GM23338 (cell line): Measurements from ENCODE around the gene ENTPD7. TPM values are rescaled to one million over a fixed set of nuclear protein-coding genes. Genes with fewer than 3 reads are reported as not detected.

ENCODE experiments used
- ATAC-seq: fragments of 200-7000 bp; cut with Tn5 transposase; 3 replicates; pipeline ENCODE4 v1.9.1; 2020
- DNase-seq: peaks from one replicate; pipeline ENCODE4 v3.0.0-alpha.2; 2015; ENCODE audit warnings: low spot score
- H2AFZ ChIP-seq: fragments of 200-600 bp; sonication (generic); 2 replicates; pipeline ENCODE4 v1.8.0; 2016; ENCODE audit warnings: antibody characterized with exemption, mild to moderate bottlenecking, moderate library complexity
- H3F3A ChIP-seq: fragments of 200-600 bp; sonication (generic); replicated peaks from 2 replicates; pipeline ENCODE4 v1.8.0; 2017; ENCODE audit warnings: antibody characterized with exemption, mixed run types, low read depth
- H3K27ac ChIP-seq: fragments of 200-600 bp; sonication (generic); 2 replicates; pipeline ENCODE4 v1.6.1; 2016; ENCODE audit warnings: low read depth
- H3K27me3 ChIP-seq: fragments of 200-600 bp; sonication (generic); 2 replicates; pipeline ENCODE4 v1.8.0; 2016; ENCODE audit warnings: mild to moderate bottlenecking, mixed run types, moderate library complexity; ENCODE audit not compliant: insufficient read depth
- H3K36me3 ChIP-seq: fragments of 200-600 bp; sonication (generic); 2 replicates; pipeline ENCODE4 v1.8.0; 2016; ENCODE audit warnings: mild to moderate bottlenecking; ENCODE audit not compliant: insufficient read depth
- H3K4me1 ChIP-seq: fragments of 200-600 bp; sonication (generic); 2 replicates; pipeline ENCODE4 v1.8.0; 2016; ENCODE audit warnings: mild to moderate bottlenecking, moderate library complexity; ENCODE audit not compliant: insufficient read depth
- H3K4me2 ChIP-seq: fragments of 200-600 bp; sonication (generic); 2 replicates; pipeline ENCODE4 v1.7.1; 2017; ENCODE audit warnings: mixed run types
- H3K4me3 ChIP-seq: fragments of 200-600 bp; sonication (generic); 2 replicates; pipeline ENCODE4 v1.6.1; 2016; ENCODE audit warnings: mixed run types
- H3K79me2 ChIP-seq: fragments of 200-600 bp; sonication (generic); replicated peaks from 2 replicates; pipeline ENCODE4 v1.8.0; 2017; ENCODE audit warnings: mild to moderate bottlenecking; ENCODE audit not compliant: insufficient read depth
- H3K9me2 ChIP-seq: fragments of 200-600 bp; sonication (generic); 2 replicates; pipeline ENCODE4 v1.8.0; 2017; ENCODE audit not compliant: insufficient read depth
- H4K20me1 ChIP-seq: fragments of 200-600 bp; sonication (generic); replicated peaks from 2 replicates; pipeline ENCODE4 v1.8.0; 2017; ENCODE audit warnings: mild to moderate bottlenecking; ENCODE audit not compliant: insufficient read depth
- H3K27ac Mint-ChIP-seq: 2 replicates; pipeline ENCODE4 v1.8.0; 2020; ENCODE audit warnings: inconsistent platforms, mild to moderate bottlenecking, moderate library complexity, mixed read lengths
- H3K27me3 Mint-ChIP-seq: 3 replicates; pipeline ENCODE4 v1.8.0; 2022; ENCODE audit warnings: low read depth, mild to moderate bottlenecking, moderate library complexity, mixed read lengths, inconsistent platforms; ENCODE audit not compliant: insufficient read depth, poor library complexity
- H3K36me3 Mint-ChIP-seq: 3 replicates; pipeline ENCODE4 v1.8.0; 2021; ENCODE audit warnings: low read depth, mild to moderate bottlenecking, inconsistent platforms, moderate library complexity, mixed read lengths
- H3K4me1 Mint-ChIP-seq: 3 replicates; pipeline ENCODE4 v1.8.0; 2020; ENCODE audit warnings: mild to moderate bottlenecking, inconsistent platforms, mixed read lengths
- H3K4me3 Mint-ChIP-seq: 3 replicates; pipeline ENCODE4 v1.8.0; 2021; ENCODE audit warnings: moderate library complexity, mild to moderate bottlenecking, inconsistent platforms, mixed read lengths
- H3K9me3 Mint-ChIP-seq: 3 replicates; pipeline ENCODE4 v1.8.0; 2020; ENCODE audit warnings: moderate library complexity, mild to moderate bottlenecking, inconsistent platforms, mixed read lengths
- CREB1 ChIP-seq: fragments of 250-450 bp; sonication (Bioruptor Pico); IDR thresholded peaks from 2 replicates; pipeline ENCODE4 v1.5.0; 2020; ENCODE audit warnings: low read depth, mild to moderate bottlenecking, moderate library complexity
- EZH2 ChIP-seq: fragments of 200-600 bp; sonication (generic); IDR thresholded peaks from one replicate; pipeline ENCODE4 v1.8.0; 2017; ENCODE audit warnings: antibody characterized with exemption, mild to moderate bottlenecking, low read depth; ENCODE audit not compliant: unreplicated experiment
- EZH2phosphoT487 ChIP-seq: fragments of 200-600 bp; sonication (generic); IDR thresholded peaks from one replicate; pipeline ENCODE4 v1.8.1; 2018; ENCODE audit warnings: antibody characterized with exemption; ENCODE audit not compliant: unreplicated experiment
- JUNB ChIP-seq: IDR thresholded peaks from one replicate; pipeline ENCODE4 v1.6.1; 2016; ENCODE audit warnings: antibody characterized with exemption; ENCODE audit not compliant: unreplicated experiment
- NANOG ChIP-seq: IDR thresholded peaks from 2 replicates; pipeline ENCODE4 v1.6.1; 2016; ENCODE audit warnings: antibody characterized with exemption, borderline replicate concordance
- STAT1 ChIP-seq: IDR thresholded peaks from one replicate; pipeline ENCODE4 v1.6.1; 2016; ENCODE audit warnings: antibody characterized with exemption; ENCODE audit not compliant: unreplicated experiment
- ZNF114 ChIP-seq: fragments of 250-450 bp; sonication (Bioruptor Pico); IDR thresholded peaks from 2 replicates; pipeline ENCODE4 v1.5.0; 2020; ENCODE audit warnings: mild to moderate bottlenecking, moderate library complexity
- ZNF331 ChIP-seq: fragments of 250-450 bp; sonication (Bioruptor Pico); IDR thresholded peaks from 2 replicates; pipeline ENCODE4 v1.5.0; 2020; ENCODE audit warnings: low read depth, mild to moderate bottlenecking, moderate library complexity
- polyA plus RNA-seq: library from polyadenylated mRNA; unstranded; fragments of >200 nt; fragmentation: Nextera tagmentation; extraction: Ambion mirVana; gene quantifications from 2 replicates; pipeline ENCODE4 v1.2.1, GENCODE V29; 2016
- total RNA-seq: library from RNA; depleted of rRNA; stranded (reverse); fragments of >200 nt; shearing (Covaris generic); gene quantifications from 2 replicates; pipeline ENCODE4 v1.2.3, GENCODE V29; 2014
- TF ChIP-seq, protein P1 (sequence below): IDR thresholded peaks from 2 replicates; pipeline ENCODE4 v1.6.1; 2016; ENCODE audit warnings: antibody characterized with exemption
- TF ChIP-seq, protein P2 (sequence below), 2 experiments: fragments of 200-600 bp in 1 of 2; sonication (generic) in 1 of 2; conservative IDR thresholded peaks; 2 replicates each; pipeline versions ENCODE4 v1.5.1 to v1.6.1; 2016 to 2017; ENCODE audit warnings: antibody characterized with exemption in 2 of 2, low read depth in 2 of 2, mild to moderate bottlenecking in 2 of 2, moderate library complexity in 1 of 2
- TF ChIP-seq, protein P3 (sequence below): IDR thresholded peaks from one replicate; pipeline ENCODE4 v1.6.1; 2018; ENCODE audit warnings: antibody characterized with exemption; ENCODE audit not compliant: unreplicated experiment

Gene ENTPD7
- total and polyA plus RNA-seq, 2 experiments from 2014 or later = 1.7 to 12.6 TPM

DNA sequence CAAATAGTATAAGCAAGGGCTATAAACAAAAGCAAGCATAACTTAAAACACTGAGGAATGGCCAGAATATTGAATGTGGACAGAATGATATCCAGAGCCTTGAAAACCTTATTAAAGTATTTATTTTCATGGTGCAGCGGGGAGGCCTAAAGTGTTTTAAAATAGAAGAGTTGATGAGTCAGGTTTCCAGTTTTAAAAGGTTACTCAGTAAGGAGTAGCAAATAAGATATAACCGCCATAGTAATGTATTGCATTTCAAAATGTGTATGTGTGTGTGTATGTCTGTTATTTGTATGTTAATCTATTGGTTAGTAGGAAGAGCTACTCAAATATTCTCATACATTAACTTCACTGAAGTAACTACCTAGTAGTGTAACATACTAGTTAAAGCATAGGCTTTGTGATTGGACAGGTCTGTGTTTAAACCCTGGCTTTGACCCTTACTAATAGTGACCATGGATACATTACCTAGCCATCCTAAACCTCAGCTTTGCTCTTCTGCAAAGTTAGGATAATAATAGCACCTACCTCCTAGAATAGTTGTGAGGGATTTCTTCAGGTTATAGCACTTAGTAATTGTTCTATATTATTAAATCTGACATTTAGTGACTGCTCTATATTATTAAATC is 89.6 kb downstream of the ENTPD7 start (continued):
- TF ChIP-seq, protein P1, sequence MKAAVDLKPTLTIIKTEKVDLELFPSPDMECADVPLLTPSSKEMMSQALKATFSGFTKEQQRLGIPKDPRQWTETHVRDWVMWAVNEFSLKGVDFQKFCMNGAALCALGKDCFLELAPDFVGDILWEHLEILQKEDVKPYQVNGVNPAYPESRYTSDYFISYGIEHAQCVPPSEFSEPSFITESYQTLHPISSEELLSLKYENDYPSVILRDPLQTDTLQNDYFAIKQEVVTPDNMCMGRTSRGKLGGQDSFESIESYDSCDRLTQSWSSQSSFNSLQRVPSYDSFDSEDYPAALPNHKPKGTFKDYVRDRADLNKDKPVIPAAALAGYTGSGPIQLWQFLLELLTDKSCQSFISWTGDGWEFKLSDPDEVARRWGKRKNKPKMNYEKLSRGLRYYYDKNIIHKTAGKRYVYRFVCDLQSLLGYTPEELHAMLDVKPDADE = no peak
- TF ChIP-seq NANOG (no peak), JUNB (no peak), STAT1 (no peak), EZH2 (no peak), EZH2phosphoT487 (no peak)
- TF ChIP-seq, protein P2, sequence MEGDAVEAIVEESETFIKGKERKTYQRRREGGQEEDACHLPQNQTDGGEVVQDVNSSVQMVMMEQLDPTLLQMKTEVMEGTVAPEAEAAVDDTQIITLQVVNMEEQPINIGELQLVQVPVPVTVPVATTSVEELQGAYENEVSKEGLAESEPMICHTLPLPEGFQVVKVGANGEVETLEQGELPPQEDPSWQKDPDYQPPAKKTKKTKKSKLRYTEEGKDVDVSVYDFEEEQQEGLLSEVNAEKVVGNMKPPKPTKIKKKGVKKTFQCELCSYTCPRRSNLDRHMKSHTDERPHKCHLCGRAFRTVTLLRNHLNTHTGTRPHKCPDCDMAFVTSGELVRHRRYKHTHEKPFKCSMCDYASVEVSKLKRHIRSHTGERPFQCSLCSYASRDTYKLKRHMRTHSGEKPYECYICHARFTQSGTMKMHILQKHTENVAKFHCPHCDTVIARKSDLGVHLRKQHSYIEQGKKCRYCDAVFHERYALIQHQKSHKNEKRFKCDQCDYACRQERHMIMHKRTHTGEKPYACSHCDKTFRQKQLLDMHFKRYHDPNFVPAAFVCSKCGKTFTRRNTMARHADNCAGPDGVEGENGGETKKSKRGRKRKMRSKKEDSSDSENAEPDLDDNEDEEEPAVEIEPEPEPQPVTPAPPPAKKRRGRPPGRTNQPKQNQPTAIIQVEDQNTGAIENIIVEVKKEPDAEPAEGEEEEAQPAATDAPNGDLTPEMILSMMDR (conservative IDR thresholded peaks at IDR 0.05; ENCODE audit: low read depth in 2 of 2) = no peak
- TF ChIP-seq, protein P3, sequence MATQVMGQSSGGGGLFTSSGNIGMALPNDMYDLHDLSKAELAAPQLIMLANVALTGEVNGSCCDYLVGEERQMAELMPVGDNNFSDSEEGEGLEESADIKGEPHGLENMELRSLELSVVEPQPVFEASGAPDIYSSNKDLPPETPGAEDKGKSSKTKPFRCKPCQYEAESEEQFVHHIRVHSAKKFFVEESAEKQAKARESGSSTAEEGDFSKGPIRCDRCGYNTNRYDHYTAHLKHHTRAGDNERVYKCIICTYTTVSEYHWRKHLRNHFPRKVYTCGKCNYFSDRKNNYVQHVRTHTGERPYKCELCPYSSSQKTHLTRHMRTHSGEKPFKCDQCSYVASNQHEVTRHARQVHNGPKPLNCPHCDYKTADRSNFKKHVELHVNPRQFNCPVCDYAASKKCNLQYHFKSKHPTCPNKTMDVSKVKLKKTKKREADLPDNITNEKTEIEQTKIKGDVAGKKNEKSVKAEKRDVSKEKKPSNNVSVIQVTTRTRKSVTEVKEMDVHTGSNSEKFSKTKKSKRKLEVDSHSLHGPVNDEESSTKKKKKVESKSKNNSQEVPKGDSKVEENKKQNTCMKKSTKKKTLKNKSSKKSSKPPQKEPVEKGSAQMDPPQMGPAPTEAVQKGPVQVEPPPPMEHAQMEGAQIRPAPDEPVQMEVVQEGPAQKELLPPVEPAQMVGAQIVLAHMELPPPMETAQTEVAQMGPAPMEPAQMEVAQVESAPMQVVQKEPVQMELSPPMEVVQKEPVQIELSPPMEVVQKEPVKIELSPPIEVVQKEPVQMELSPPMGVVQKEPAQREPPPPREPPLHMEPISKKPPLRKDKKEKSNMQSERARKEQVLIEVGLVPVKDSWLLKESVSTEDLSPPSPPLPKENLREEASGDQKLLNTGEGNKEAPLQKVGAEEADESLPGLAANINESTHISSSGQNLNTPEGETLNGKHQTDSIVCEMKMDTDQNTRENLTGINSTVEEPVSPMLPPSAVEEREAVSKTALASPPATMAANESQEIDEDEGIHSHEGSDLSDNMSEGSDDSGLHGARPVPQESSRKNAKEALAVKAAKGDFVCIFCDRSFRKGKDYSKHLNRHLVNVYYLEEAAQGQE = no peak

DNA sequence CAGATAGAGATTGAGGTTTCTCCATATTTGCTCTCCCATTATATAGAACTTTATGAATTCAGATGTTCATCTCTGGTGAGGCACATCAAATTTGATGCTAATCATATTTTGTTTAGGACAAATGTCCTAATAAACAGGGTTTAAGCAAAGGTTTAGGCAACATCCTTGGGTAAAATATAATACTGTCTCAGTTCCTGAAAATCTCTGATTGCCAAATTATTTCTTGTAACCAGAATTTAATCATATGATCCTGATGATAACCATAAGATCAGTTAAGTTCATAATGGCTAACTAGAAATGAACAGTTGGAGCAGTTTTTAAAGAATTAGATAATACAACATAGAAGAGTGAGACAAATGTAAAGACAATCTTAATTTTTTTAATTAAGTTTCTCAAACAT is 91.3 kb downstream of the ENTPD7 start:
- ATAC-seq = no peak
- H3K4me3 Mint-ChIP-seq = no peak overlapping the region
- Histone ChIP-seq H3K36me3 (peaks cover 32% of the 10 kb centered on the region), H3K4me2 (no peak overlapping the region), H3K9me2 (no peaks in the 10 kb centered on the region), H2AFZ (no peak overlapping the region), H3K4me1 (no peaks in the 10 kb centered on the region), H3K27ac (no peak overlapping the region), H3K27me3 (no peaks in the 10 kb centered on the region), H4K20me1 (peaks cover 3% of the 10 kb centered on the region), H3K79me2 (no peaks in the 10 kb centered on the region), H3K4me3 (no peak overlapping the region), H3F3A (no peaks in the 10 kb centered on the region)
- DNase-seq = no peak
- H3K27ac Mint-ChIP-seq = no peak overlapping the region
- no peaks in the 10 kb centered on the region for H3K4me1 Mint-ChIP-seq
- peaks cover 42% of the 10 kb centered on the region for H3K36me3 Mint-ChIP-seq
- TF ChIP-seq EZH2 (no peak), ZNF331 (CRISPR knock-in tag) (no peak), CREB1 (no peak), ZNF114 (CRISPR knock-in tag) (no peak)
- TF ChIP-seq, protein P3 = no peak
- TF ChIP-seq, protein P2 (conservative IDR thresholded peaks at IDR 0.05; ENCODE audit: low read depth in 2 of 2) = no peak
- H3K27me3 Mint-ChIP-seq = no peaks in the 10 kb centered on the region
- H3K9me3 Mint-ChIP-seq = no peaks in the 10 kb centered on the region
